HG03039 (cell line): ENCODE measurements around the gene LRPAP1.
"Not testable (repeated sequence)": the region's sequence is repeated elsewhere in the genome, so short reads cannot be mapped to it uniquely, and the experiment has no call there.

Experiments used
- ATAC-seq: cut with Tn5 transposase; IDR thresholded peaks from one replicate; pipeline ENCODE4 v1.9.1; 2021; ENCODE audit warnings: mild to moderate bottlenecking, moderate library complexity; ENCODE audit not compliant: unreplicated experiment

The LRPAP1 gene

DNA sequence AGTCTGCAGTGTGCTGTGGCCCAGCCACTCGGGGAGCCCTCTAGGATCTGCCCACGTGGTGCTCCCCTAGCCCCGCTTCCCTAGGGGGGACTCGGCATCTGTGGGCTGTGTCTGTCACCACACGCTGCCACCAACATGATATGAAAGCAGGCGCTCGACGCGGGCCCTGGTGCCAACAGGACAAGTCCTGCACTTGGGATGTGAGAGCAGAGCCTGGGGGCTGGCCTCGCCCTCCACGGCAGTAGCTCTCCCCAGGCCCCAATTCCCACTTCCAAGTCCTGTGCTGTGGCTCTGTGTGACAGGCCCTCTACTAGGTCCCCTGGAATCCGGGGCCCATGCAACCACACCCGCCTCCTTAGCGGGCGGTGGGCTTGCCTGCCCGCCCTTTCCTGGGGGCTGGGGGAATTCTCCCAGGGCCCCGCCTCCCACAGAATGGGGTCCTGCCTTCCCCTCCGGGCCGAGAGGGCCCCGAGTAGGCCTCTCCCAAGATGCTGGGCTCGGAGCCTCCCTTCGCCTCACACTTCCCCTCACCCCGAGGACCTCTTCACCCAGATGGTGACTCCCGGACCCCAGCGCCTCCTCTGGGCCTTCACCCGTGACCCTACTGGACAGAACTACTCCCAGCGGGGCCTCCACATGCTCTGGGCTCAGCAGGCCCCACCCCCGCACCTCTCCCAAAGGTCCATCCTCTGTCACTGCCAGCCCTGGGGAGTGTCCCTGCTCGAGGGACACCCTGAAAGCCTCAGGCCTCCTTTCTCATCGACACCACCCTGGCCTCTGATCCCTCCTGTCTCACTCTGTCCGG is 11.2 kb downstream of the LRPAP1 start:
- no peak for ATAC-seq

DNA sequence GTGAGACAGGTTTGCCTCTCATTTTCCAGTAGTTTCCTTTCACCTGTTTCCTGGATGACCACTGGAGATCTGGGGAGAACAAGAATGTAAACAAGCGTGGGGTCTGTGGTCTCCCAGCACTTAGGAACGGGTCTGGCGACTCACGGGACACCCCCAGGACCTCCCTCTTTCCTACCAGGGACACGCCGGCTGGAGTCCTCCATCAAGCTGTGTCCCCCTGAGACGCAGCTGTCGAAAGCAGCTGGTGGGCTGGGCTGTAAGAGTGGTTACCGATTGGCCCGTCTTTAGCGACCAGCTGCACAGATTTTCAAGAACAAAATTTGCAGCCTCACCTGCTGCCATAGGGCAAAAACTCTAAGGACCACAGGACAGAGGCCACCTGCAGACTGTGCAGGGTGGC is 11.9 kb downstream of the LRPAP1 start:
- no peak for ATAC-seq

DNA sequence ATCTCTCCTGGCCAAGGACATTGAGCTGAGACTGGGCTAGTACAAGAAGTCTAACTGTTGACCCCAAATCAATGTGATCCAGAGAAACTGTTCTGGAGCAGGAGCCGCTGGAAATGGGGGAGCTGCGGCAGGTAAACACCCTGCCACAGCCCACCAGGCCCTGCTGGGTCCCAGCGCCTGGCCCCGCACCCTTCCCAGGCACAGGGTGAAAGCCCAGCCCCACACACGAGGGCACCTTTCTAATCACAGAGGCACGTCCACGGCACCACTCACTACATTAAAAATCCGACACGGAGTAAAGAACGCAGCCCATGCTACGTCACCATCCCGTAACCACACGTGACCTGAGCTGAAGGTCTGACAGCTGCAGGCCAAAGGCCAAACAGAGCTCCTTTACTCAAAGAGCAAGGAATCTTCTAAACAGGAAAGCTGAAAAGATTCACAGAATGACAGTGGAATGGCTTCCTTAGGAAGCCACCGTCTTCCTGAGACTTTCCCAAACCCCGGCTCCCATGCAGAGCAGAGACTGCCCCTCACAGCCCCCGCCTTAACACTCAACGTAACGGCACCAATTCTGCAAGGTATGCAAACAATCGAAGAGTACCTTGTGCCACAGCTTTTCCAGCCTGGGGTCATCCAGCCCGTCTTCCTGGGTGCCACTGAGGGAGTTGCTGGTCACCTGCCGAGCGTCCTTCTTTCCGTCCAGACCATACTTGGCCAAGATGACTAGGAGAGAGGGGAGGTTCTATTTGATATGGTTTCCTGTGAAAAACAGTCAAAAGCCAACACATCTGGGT is 12.6 kb downstream of the LRPAP1 start:
- ATAC-seq, result no peak

DNA sequence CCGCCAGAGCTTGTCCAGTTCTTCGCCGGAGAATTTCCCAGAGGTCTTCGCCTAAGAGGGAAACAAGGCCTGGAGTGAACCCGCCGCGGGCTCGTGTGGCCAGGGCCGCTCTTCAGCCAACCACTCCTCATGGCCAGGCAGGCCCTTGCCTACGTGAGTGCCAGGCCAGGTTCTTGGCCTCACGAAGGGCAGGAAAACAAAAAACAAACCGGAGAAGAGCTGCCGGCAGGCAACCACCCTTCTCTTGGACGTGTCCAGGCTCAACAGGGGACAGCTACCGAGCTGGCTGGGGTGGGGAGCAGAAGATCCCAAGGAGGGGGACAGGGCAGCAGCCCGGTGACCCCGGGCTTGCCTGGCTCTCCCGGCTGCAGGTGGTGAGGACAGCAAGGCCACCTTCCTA is 13.3 kb downstream of the LRPAP1 start:
- ATAC-seq, result no peak

DNA sequence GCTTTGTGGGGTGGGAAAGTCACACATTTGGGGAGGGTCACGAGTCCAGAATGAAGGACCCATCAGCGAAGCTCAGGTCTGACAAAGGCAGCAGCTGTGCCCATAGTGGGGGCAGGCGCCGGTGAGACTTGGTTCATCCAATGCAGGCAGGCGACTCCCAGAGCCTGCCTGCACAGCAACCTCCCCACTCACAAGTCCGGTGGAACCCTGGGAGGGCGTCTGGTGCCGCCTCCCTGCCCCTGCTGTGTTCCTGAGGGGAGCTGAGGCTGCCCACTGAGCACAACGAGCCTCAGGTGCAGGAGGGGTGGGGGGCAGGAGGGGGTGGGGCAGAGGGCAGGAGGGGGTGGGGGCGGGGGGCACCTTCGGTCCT is 13.7 kb downstream of the LRPAP1 start:
- no peak for ATAC-seq

DNA sequence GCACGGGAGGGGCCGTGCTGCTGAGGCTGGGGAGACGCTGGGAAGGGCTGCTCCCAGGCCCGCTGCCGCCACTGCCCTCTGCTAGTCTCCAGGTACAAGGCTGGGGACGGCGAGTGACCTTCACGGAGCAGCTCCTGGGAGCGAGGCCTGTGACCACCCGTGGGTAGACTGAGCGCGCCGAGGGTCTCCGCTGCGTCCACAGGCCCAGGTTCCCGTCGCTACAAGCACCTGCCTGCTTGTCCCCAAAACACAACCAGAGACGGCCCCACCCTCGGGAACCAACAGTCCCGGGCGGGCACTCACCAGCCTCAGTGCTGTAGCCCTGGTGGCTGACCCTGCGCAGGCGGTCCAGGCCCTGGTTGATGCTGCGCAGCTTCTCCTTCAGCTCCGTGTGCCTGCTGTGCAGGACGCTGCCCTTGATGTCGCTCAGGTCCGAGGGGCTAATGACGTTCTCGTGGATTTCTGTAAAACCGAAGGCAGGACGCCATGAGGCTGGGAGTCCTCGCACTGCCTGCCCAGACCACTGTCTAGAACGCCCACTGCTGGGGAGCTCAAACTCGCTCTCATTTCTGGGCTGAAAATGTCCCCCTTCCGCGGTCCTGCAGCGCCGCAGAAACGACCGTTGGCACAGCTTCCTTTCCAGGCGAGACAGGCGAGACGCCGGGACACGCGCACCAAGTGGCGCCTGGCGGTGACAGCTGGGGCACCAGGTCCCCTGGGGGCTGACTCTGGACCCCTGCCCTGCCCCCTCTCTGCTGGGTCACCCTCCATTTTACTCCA is 14.3 kb downstream of the LRPAP1 start:
- no peak for ATAC-seq

DNA sequence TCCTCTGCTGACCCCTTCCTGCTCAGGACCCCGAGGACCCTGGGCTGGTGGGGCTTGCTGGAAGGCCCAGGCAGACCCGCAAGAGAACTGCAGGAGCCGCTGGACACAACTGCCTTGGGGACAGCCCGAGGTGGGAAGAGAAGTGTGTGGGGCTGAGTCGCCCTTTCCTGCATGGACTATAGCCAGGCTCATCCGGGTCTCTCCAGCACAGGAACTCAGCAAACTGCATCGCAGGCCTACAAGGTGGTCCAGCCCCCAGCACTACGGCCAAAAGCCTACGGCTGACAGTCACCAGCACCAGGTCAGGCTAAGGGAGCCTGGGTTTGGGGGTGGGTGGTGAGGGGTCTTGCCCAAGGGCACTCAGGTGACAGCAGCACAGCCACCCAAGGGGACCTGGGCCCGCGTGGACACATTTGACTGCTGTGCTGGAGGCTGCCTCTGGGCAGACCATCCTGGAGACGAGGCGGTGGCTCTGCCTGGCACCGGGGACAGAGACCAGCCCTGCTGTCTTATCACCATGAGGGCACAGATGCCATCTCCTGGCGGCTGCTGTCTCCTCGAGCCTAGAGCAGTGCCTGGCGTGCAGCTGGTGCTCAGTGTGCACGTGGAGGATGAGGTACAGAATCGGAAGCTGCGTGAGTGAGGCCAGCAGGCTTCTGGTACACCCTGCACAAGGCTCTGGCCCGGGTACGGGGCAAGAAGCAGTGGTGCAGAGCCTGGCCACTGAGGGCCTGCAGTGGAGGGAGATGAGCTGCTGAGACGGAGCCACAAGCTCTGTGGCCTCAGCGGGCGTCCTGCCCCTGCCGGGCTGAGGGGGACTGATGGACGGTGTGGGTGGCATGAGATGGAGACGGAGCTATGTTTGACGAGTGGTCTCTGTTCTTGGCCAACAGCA is 15.1 kb downstream of the LRPAP1 start:
- ATAC-seq, result no peak

DNA sequence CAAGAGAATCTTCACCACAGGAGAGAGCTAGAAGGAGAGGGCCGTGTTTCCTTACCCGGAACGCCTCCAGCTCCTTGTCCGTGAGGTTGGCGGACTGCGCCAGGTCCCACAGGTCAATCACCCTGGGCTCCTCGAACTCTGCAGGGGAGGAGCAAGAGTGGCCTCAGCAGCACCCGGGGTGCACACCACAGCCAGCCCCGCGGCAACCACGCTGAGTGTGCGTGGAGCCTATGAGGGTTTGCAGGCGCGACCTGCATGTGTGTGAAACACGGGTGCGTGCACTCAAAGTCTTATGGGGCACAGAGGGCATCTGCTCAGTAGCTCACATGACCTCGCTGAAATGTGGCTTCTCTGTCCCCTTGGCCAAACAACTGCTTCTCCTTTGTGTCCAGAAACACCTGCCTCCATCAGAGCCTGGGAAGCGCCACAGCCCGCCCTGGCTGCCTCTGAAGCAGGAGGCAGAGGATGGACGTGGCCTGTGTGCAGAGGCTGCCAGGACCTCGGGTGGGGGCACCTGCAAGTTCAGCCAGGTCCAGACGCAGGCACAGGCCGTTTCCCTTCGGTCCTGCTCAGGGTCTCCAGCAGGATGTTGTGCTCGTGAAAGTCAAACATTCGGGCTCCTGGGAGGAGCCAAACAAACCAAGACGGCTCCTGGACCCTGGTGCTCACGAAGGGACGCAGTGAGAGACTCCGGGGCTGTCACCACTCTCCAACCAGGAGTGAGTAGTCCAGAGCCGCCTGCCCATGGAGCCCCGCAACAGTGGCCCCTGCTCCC is 16.0 kb downstream of the LRPAP1 start:
- no peak for ATAC-seq

DNA sequence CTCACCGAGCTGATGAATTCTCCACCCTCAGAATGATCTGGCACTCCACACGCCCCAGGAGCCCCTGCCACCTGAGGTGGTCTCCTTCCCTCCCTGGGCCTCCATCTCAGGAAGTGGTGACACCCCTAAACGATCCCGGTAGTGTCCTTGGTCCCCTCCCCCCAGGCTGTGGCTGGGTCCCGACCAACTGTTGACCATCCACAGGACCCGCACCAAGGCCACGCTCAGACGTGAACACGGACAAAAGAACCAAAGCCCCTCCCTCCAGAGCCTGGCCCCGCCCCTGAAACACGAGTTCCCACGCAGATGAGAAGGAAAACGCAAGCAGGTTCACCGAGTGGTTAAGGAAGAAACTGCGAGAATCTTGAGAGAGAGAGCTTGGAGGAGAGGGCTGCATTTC is 16.6 kb downstream of the LRPAP1 start:
- no peak for ATAC-seq

DNA sequence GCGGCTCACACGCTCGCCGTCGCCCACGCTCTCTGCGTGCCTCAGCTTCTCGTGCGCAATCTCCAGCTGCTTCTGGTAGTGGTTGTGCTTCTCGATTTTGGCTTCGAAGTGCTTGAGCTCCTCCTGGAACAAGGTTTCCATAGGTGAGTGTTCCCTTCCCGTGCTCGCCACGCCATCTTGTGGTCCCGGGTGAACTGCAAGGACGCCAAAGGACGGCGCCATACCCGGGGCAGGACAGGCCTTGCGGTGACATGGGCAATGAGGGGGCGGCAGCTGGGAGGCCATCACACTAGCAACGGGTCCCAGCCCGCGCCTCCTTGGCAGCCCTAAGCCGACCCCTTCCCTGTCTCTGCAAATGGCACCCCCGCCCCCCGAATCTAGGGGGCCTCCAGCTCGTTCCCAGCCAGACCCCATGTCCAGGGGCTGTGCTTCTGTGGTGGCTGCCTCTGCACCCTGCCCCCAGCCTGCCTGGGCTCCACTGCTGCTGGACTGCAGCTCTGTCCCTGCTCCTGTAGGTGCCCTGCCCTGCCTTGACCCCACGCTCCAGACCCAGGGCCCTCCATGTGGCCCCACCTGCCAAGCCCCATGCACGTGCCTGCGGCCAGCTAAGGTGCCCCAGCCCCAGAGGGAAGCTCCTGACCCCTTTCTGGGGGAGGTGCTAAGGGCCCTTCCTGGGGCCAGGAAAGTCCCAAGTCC is 17.3 kb downstream of the LRPAP1 start:
- ATAC-seq, result no peak

DNA sequence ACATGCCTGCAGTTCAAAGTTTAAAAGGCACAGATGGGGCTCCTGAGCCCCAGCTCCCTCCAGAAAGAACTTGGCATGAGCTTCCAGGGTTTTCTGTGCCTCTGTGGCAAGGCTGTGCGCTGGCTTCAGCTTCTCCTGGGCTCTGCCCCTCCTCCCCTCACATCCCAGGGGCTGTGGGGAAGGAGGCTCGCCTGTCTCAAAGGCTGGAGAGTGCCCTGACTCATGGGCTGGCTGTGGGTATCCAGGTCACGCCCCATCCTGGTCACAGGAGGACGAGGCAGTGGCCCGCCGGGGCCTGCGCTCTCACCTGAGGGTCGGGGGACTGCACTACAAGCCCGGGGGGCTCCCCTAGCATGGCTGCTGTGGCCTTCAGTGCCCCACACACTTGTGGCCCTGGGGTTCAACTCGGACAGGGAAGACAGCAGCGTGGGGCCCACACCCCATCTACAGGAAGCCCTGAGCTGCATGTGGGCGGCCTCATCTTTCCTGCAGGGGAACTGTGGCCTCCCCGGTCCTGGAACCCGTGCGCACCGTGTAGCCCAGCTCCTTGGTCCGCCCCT is 17.9 kb downstream of the LRPAP1 start:
- no peak for ATAC-seq

DNA sequence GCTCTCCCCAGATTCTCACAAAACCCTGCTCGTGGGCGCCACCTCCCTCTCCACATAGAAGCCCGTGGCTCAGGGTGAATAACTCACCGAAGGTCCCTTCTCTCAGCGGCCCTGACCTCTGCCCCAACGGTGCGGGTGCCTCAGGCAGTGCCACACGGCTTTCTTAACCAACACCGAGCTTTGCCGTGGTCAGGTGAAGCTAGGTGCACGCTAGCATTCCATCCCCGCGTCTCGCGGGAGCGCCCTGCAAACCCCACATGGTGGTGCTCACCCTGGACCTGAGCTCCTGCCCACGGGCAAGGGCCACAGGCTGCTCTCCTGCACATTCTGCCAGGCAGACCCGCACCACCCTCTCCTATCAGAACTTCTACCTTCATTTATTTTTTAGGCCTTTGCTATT is 18.4 kb downstream of the LRPAP1 start:
- no peak for ATAC-seq

DNA sequence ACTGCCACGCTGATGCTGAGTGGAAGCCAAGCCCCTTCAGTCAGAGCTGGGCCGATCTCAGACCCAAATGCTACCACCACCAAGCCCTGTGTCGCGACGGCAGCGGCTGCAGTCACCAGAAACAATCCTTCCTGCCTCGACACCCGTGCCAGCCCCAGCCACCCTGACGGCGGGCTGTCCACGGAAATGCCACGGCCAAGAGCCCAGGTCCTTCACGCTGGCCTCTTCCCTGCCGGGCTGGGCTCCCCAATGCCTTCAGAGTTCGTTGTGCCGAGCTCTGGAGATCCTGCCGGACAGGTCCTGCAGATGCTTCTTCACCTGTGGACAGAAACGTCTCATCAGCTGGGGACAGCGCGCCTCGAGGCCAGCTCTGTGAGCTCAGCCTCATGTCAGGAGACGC is 19.5 kb downstream of the LRPAP1 start:
- ATAC-seq, result no peak

DNA sequence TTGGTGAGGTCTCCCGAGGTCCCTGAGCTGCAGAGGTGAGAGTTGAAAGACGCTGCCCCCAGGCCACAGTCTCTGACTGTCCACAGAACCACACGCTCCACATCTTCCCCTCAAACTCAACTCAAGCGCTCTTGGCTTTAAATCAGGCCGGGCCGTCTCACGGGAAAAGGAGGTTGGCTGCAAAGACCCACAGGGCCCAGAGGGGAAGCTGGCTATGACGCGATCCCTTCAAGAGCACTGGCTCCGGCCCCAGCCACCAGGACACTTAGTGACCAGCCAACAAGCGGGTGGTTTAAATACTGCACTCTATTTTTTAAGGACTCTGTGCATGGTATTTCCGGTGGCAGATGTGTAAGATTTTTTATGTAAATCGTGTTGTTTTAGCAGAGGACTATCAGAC is 19.9 kb downstream of the LRPAP1 start:
- no peak for ATAC-seq

DNA sequence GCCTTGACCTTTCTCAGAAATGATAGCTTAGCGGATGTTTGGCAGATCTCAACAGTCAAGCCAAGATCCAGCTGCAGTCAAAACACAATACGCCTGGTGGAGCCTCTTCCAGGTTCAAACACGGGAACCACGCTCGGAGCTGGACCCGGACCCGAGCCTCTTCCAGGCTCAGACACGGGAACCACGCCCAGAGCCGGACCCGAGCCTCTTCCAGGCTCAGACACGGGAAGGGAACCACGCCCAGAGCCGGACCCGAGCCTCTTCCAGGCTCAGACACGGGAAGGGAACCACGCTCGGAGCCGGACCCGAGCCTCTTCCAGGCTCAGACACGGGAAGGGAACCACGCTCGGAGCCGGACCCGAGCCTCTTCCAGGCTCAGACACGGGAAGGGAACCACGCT is 20.6 kb downstream of the LRPAP1 start:
- not testable (repeated sequence) for ATAC-seq

DNA sequence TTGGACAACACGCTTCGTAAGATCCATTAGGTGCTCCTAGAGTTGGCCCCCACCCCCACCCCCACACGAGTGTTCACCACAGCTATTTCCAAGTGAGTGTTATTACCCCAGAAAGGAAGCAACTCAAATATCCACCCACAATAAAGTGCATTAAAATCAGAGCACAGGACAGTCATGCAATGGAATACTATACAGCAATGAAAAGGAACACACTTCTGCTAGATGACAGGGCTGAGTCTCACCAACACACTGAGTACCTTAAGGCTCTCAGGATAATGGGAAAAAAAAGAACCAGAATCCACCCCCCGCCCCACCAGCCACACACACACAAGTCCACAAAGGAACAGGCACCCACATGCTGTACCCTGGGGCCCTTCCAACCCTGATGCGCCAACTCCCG is 21.0 kb downstream of the LRPAP1 start:
- ATAC-seq, result no peak

DNA sequence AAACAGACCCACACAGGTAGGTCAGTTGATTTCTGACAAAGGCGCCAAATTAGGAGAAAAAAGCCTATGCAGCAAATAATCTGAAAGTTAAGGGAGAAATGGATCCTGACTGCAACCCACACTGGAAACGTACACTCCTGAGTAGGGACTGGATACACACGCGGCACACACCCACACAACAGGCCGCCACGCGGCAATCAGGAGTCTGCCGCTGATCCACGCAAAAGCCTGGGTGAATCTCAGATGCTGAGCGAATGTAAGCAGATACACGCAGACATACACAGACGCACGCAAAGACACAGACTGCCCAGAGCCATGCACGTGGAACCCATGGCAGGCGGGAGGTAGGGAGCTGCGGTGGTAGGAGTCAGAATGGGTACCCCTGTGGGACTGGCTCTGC is 21.7 kb downstream of the LRPAP1 start:
- ATAC-seq, result no peak

DNA sequence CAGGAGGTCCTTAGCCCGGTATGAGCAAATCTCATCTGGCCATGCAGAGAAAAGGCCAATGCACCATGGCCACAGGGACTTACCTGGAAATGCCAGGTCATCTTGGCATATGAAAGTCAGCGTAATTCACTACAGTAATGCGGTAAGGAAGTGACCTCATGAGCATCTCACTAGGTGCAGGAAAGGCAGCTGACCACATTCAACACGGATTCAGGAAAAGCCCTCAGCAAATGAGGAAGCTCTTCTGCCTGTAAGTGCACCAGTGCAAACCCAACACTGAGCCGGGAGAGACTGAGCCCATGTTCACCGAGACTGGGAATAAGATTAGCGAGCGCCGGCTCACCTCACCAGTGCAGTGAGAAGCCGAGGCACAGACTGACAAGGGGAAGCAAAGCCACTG is 23.7 kb downstream of the LRPAP1 start:
- ATAC-seq, result no peak

DNA sequence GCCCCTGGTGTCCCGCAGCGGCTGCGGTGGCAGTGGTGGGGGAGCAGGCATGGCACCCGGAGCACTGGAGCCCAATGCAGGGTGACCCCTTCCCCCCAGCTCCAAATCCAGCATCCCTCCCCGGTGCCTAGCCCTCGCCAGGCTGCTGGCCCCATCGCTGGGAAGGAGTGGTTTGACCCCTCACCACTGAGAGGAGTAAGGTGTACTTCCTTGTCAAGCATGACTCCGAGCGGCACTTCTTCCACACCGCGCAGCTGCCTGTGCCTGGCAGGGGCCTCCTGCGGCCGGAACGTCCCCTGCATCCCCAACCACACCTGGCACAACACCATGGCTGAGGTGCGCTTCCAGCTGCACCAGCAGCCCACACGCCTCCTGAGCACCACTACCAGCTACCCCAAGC is 27.0 kb downstream of the LRPAP1 start:
- ATAC-seq, result no peak
